ENCODE measurements around the gene JUNB.

JUNB gene

GRCh38 chr19:12752056-12752781, 39.1 kb upstream of the JUNB start:
- in situ Hi-C loops (cut with MboI; ENCODE audit: low pct_unique_long_range_greater_than_20kb, low sequenced_read_pairs, unreplicated experiment), result loop anchor here (10.0 kb wide), 1 partner anchor 187 kb away; no protein-coding TSS in a partner anchor
- no peak for DNase-seq (ENCODE audit: low spot score)
- no peak for TF ChIP-seq CTCF (IDR thresholded peaks at IDR 0.05; ENCODE audit: extremely low read depth, insufficient read depth, missing control alignments)

GRCh38 chr19:12754465-12755196, 36.7 kb upstream of the JUNB start:
- in situ Hi-C loops (cut with MboI; ENCODE audit: low pct_unique_long_range_greater_than_20kb, low sequenced_read_pairs, unreplicated experiment), result loop anchor here (10.0 kb wide), 1 partner anchor 190 kb away; no protein-coding TSS in a partner anchor
- no peak for TF ChIP-seq CTCF (IDR thresholded peaks at IDR 0.05; ENCODE audit: extremely low read depth, insufficient read depth, missing control alignments)
- DNase-seq (ENCODE audit: low spot score), result no peak

- DNase-seq (ENCODE audit: low spot score), result no peak
- TF ChIP-seq CTCF (IDR thresholded peaks at IDR 0.05; ENCODE audit: extremely low read depth, insufficient read depth, missing control alignments), result no peak
- in situ Hi-C loops (cut with MboI; ENCODE audit: low pct_unique_long_range_greater_than_20kb, low sequenced_read_pairs, unreplicated experiment), result loop anchor here (10.0 kb wide), 1 partner anchor 192 kb away; no protein-coding TSS in a partner anchor
Observed at GRCh38 chr19:12756150-12756883, 35.0 kb upstream of the JUNB start.

- in situ Hi-C loops (cut with MboI; ENCODE audit: low pct_unique_long_range_greater_than_20kb, low sequenced_read_pairs, unreplicated experiment), result loop anchor here (10.0 kb wide), 1 partner anchor 193 kb away; no protein-coding TSS in a partner anchor
- TF ChIP-seq CTCF (IDR thresholded peaks at IDR 0.05; ENCODE audit: extremely low read depth, insufficient read depth, missing control alignments), result peak; percentile 92
- peak; percentile 88 for DNase-seq (ENCODE audit: low spot score)
Observed at GRCh38 chr19:12757544-12758274, 33.6 kb upstream of the JUNB start.

GRCh38 chr19:12759686-12760085, 31.6 kb upstream of the JUNB start:
- no peak for TF ChIP-seq CTCF (IDR thresholded peaks at IDR 0.05; ENCODE audit: extremely low read depth, insufficient read depth, missing control alignments)
- DNase-seq (ENCODE audit: low spot score), result no peak
- in situ Hi-C loops (cut with MboI; ENCODE audit: low pct_unique_long_range_greater_than_20kb, low sequenced_read_pairs, unreplicated experiment), result loop anchor here (10.0 kb wide), 2 partner anchors 85 to 195 kb away; no protein-coding TSS in a partner anchor
